NB4 (cell line): ENCODE data around the gene CTRB2.

ENCODE experiments used
- DNase-seq: peaks from one replicate; pipeline ENCODE4 v3.0.0; 2010; ENCODE audit warnings: low read depth
- H3K4me3 ChIP-seq: one replicate; pipeline ENCODE4 v1.5.1; 2011; ENCODE audit warnings: mild to moderate bottlenecking, low read depth, low read length, moderate library complexity
- MYC ChIP-seq: IDR thresholded peaks from 2 replicates; pipeline ENCODE4 v1.6.1; 2011; ENCODE audit warnings: low read depth, low read length
- POLR2A ChIP-seq: IDR thresholded peaks from 2 replicates; pipeline ENCODE4 v1.6.1; 2011; ENCODE audit warnings: mild to moderate bottlenecking; ENCODE audit not compliant: insufficient read length; ENCODE audit errors: extremely low read depth
- TF ChIP-seq, protein P1 (sequence below): IDR thresholded peaks from 2 replicates; pipeline ENCODE4 v1.6.1; 2011; ENCODE audit warnings: low read depth, low read length
- TF ChIP-seq, protein P2 (sequence below): IDR thresholded peaks from one replicate; pipeline ENCODE4 v1.5.1; 2012; ENCODE audit warnings: low read depth, low read length

The CTRB2 gene

DNA sequence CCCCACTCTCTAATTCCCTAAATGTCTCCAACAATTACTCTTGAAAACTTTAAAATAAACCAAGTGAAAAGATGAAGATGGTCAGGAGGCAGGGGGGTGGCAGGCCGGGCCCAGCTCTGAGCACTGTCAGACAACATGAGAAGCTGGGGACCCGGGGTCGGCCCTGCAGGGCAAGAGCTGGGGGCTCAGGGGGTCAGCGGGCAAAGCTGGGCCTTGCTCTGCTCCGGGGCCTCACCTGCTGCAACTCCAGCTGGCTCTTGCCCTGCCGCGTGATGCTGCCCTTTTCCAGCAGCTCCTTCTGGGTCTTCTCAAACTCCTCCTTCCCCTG lies 26.6 kb upstream of the CTRB2 start:
- TF ChIP-seq, protein P1, sequence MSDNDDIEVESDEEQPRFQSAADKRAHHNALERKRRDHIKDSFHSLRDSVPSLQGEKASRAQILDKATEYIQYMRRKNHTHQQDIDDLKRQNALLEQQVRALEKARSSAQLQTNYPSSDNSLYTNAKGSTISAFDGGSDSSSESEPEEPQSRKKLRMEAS: no peak
- TF ChIP-seq, protein P2, sequence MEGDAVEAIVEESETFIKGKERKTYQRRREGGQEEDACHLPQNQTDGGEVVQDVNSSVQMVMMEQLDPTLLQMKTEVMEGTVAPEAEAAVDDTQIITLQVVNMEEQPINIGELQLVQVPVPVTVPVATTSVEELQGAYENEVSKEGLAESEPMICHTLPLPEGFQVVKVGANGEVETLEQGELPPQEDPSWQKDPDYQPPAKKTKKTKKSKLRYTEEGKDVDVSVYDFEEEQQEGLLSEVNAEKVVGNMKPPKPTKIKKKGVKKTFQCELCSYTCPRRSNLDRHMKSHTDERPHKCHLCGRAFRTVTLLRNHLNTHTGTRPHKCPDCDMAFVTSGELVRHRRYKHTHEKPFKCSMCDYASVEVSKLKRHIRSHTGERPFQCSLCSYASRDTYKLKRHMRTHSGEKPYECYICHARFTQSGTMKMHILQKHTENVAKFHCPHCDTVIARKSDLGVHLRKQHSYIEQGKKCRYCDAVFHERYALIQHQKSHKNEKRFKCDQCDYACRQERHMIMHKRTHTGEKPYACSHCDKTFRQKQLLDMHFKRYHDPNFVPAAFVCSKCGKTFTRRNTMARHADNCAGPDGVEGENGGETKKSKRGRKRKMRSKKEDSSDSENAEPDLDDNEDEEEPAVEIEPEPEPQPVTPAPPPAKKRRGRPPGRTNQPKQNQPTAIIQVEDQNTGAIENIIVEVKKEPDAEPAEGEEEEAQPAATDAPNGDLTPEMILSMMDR: no peak
- TF ChIP-seq MYC (no peak), POLR2A (no peak)
- no peak for DNase-seq

DNA sequence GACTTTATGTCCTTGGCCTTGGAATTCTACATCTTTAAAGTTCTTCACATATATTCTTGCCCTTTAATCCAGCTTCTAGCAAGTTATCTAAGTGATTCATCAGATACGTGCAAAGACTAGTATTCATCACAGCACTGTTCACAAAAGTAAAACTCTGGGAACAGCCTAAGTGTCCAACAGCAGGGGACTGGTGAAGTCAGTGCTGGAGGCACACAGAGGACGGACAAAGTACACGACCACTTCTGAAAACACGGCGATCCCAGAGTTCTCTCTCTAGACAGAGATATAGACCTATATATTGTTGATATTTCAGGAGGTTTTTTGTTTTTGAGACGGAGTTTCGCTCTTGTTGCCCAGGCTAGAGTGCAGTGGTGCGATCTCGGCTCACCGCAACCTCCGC lies 24.6 kb upstream of the CTRB2 start:
- no peak for DNase-seq
- no peak overlapping the region for H3K4me3 ChIP-seq
- TF ChIP-seq, protein P2: no peak
- TF ChIP-seq MYC (no peak), POLR2A (no peak)
- TF ChIP-seq, protein P1: no peak

More for the DNA sequence above, 26.6 kb upstream of the CTRB2 start:
- no peak overlapping the region for H3K4me3 ChIP-seq

DNA sequence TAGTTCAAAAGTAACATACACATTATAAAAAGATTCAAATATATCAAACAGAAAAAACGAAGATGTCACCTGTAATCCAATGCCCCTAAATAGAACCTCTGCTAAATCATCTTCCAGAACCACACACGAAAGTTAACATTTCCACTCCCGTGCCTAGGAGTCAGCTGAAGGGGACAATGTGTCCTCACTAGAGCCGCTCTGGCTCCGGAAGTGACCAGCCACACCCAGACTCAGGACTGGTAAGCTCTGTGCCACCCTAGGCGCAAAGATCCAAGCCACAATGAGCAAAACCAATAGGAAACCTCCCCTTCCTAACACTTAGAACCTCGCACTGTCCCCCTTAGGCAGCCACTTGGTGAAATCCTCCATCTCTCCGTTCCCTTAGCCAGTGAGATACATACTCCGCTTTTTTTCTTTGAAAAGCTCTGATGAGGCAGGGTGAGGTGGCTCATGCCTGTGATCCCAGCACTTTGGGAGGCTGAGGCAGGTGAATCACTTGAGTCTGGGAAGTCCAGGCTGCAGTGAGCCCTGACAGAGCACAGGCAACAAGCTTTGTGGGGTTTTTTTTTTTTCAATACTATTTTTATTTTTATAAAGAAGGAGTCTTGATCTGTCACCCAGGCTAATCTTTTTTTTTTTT lies 23.6 kb upstream of the CTRB2 start:
- no peak for DNase-seq
- no peak for TF ChIP-seq MYC
- TF ChIP-seq, protein P1: no peak
- TF ChIP-seq POLR2A: no peak
- TF ChIP-seq, protein P2: no peak
- H3K4me3 ChIP-seq: no peak overlapping the region

DNA sequence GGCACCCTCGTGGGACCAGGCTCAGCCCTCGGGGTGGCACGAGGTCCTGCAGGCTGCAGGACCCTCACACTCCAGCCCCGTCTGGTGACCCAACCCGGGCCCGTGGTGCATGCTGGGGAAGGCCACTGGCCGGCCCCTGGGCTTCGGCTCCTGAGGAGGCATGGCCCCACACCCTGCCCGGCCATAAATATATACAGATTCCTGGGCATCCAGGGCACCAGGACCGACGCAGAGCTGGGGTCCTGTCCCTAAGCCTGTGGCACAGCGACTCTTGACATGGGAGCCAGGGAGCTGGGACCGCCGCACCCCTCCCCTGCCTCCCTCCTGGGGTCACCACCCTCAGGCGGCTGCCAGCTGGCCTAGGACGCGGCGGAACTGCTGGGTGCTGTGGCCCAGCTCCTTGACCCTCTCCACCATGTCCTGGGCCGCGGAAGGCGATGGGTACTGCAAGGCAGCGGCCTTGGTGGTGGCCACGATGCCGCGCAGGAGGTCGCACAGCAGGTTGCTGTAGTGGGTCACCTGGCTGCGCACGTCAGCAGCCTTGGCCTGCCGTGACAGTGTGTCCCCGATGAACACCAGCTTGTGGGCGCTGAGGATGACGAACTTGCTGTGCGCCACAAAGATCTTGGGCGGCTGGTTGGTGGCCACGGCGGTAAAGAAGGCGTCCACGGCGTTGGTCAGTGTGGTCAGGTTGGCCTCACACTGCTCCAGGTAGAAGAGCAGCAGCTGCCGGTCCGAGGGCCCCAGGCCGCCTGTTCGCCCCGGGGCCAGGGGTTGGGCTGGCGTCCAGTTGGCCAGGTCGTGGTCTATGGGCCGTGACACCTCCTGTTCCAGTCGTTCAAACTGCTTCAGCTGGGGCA lies 22.4 kb upstream of the CTRB2 start:
- no peak overlapping the region for H3K4me3 ChIP-seq
- TF ChIP-seq MYC: no peak
- TF ChIP-seq, protein P2: no peak
- no peak for TF ChIP-seq POLR2A
- TF ChIP-seq, protein P1: no peak
- no peak for DNase-seq

DNA sequence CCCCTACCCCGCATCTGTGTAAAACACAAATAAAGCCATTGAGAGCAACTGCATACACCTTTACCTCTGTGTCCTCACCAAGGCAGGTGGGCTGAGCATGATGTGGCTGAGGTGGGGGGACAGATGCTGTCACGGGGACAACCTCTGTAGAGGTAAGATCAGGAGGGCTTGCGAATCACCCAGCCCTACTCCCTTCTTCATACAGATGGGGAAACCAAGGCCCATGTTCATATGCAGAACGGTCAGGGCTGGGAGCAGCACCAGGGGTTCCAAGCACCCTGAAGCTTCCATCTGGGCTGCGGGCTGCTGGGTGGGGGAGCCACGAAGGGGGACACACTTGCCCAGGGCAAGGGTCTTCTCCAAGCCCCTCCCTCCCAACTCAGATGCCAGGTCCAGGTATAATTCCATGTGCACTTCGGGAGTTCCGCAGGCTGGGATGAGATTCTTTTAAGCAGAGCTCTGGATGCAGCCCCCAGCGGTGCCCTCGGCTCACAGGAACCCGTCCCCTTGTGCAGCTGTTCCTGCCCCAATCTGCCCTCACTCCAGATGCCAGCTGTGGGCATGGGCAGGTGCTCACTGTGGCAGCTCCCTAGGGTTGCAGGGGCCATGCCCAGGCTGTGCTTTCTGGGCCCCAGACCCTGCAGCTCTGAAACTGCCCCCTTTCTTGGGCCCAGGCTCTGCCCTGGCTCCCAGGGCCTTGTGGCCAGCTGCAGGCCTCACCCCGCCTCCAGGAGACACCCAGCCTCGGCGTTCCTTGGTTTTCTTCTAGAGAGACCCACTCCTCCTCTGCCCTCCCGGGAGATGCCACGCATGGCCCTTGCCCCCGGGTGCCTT lies 21.4 kb upstream of the CTRB2 start:
- no peak for DNase-seq
- no peak overlapping the region for H3K4me3 ChIP-seq
- TF ChIP-seq, protein P2: no peak
- TF ChIP-seq MYC (no peak), POLR2A (no peak)
- TF ChIP-seq, protein P1: no peak
